ENCODE measurements around the gene TCP11L2. TPM values are rescaled to one million over a fixed set of nuclear protein-coding genes. Genes with fewer than 3 reads are reported as not detected.

The TCP11L2 gene
- total and polyA plus RNA-seq, 4 donors: 2.5 to 98.1 (median 5.9) TPM

DNA sequence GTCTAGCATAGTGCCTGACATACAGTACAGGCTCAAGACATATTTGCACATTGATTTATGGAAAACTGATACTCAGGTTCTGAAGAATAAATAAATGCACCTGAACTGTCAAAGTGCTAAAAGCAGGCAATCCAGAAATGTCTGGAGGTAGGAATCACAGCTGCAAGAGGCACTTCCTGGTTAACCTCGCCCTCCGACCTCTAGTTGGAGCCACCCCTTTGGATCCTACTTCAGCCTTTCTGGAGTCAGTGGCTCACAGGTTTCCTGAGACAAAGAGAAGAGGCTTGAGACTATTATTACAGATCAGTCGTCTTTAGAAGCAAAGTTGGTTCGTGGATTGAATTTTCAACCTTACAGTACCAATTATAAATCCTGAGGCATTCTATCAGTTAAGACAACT lies 13.0 kb downstream of the TCP11L2 start:
- 91% methylated on average over 4 of the region's 4 CpGs for WGBS
- Histone ChIP-seq H3K4me1 (ENCODE audit: control insufficient read depth in 4 of 4, insufficient read depth in 4 of 4, low read length in 3 of 4) (peaks cover 0 to 5% (median 0%) of the 10 kb centered on the region in 4 donors), H3K27me3 (ENCODE audit: control insufficient read depth in 4 of 4, insufficient read depth in 4 of 4, low read length in 3 of 4) (no peaks in the 10 kb centered on the region), H3K4me3 (ENCODE audit: low read depth in 1 of 3, low read length in 3 of 3) (no peak overlapping the region), H3K27ac (ENCODE audit: low read depth in 1 of 2, low read length in 2 of 2) (no peak overlapping the region), H3K9me3 (ENCODE audit: control insufficient read depth in 4 of 4, low read length in 3 of 4) (no peaks in the 10 kb centered on the region), H3K9ac (ENCODE audit: low read depth in 1 of 2, low read length in 2 of 2) (no peak overlapping the region), H3K36me3 (ENCODE audit: control insufficient read depth in 4 of 4, insufficient read depth in 3 of 4, low read depth in 1 of 4, low read length in 3 of 4) (peaks cover 4 to 16% (median 13%) of the 10 kb centered on the region in 4 donors)
- DNase-seq (ENCODE audit: low spot score): no peak
- TF ChIP-seq, protein P1, sequence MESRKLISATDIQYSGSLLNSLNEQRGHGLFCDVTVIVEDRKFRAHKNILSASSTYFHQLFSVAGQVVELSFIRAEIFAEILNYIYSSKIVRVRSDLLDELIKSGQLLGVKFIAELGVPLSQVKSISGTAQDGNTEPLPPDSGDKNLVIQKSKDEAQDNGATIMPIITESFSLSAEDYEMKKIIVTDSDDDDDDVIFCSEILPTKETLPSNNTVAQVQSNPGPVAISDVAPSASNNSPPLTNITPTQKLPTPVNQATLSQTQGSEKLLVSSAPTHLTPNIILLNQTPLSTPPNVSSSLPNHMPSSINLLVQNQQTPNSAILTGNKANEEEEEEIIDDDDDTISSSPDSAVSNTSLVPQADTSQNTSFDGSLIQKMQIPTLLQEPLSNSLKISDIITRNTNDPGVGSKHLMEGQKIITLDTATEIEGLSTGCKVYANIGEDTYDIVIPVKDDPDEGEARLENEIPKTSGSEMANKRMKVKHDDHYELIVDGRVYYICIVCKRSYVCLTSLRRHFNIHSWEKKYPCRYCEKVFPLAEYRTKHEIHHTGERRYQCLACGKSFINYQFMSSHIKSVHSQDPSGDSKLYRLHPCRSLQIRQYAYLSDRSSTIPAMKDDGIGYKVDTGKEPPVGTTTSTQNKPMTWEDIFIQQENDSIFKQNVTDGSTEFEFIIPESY (IDR thresholded peaks at IDR 0.05): no peak
- TF ChIP-seq EGR1 (IDR thresholded peaks at IDR 0.05; ENCODE audit: low read depth in 2 of 2) (no peak), NR2F2 (IDR thresholded peaks at IDR 0.05) (no peak), RXRA (IDR thresholded peaks at IDR 0.05) (no peak), JUND (IDR thresholded peaks at IDR 0.05) (no peak)
- TF ChIP-seq, protein P2, sequence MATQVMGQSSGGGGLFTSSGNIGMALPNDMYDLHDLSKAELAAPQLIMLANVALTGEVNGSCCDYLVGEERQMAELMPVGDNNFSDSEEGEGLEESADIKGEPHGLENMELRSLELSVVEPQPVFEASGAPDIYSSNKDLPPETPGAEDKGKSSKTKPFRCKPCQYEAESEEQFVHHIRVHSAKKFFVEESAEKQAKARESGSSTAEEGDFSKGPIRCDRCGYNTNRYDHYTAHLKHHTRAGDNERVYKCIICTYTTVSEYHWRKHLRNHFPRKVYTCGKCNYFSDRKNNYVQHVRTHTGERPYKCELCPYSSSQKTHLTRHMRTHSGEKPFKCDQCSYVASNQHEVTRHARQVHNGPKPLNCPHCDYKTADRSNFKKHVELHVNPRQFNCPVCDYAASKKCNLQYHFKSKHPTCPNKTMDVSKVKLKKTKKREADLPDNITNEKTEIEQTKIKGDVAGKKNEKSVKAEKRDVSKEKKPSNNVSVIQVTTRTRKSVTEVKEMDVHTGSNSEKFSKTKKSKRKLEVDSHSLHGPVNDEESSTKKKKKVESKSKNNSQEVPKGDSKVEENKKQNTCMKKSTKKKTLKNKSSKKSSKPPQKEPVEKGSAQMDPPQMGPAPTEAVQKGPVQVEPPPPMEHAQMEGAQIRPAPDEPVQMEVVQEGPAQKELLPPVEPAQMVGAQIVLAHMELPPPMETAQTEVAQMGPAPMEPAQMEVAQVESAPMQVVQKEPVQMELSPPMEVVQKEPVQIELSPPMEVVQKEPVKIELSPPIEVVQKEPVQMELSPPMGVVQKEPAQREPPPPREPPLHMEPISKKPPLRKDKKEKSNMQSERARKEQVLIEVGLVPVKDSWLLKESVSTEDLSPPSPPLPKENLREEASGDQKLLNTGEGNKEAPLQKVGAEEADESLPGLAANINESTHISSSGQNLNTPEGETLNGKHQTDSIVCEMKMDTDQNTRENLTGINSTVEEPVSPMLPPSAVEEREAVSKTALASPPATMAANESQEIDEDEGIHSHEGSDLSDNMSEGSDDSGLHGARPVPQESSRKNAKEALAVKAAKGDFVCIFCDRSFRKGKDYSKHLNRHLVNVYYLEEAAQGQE (IDR thresholded peaks at IDR 0.05): no peak

DNA sequence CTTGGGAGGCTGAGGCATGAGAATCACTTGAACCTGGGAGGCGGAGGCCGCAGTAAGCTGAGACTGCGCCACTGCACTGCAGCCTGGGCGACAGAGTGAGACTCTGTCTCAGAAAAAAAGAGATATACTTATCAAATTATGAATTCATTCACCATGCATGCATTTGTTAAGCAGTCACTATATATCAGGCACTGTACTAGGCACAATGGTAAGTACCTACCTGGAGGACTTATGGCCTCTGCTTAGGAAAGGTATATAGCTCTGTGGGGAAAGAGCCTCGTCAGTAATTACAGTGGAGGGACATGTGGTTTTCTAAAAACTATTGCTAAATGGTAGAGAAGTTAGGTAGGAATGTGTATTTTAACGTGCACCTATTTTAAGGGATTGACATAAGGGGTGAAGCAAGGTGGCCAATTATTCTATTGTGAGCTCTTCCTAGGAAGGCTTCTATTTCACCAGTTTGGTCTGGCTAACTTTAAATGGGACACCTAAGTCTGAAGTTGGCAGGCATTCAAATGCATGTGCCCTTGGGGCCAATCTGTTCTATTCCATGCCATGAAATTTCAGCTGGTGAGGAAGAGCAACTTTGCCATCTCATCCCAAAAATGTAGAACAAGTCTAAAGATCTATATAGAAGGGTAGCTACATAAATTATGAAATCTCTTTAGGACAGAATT lies 15.0 kb downstream of the TCP11L2 start:
- no peak for DNase-seq (ENCODE audit: low spot score)
- TF ChIP-seq, protein P1 (IDR thresholded peaks at IDR 0.05): no peak
- TF ChIP-seq, protein P3, sequence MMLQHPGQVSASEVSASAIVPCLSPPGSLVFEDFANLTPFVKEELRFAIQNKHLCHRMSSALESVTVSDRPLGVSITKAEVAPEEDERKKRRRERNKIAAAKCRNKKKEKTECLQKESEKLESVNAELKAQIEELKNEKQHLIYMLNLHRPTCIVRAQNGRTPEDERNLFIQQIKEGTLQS (IDR thresholded peaks at IDR 0.05): no peak
- no peak for TF ChIP-seq TAF1 (conservative IDR thresholded peaks at IDR 0.05)
- no peak for TF ChIP-seq FOXA1 (IDR thresholded peaks at IDR 0.05)
- TF ChIP-seq SP1 (IDR thresholded peaks at IDR 0.05): no peak
- WGBS: 95% methylated on average over 6 of the region's 6 CpGs
- Histone ChIP-seq H3K36me3 (ENCODE audit: control insufficient read depth in 4 of 4, insufficient read depth in 3 of 4, low read depth in 1 of 4, low read length in 3 of 4) (peaks cover 4 to 22% (median 19%) of the 10 kb centered on the region in 4 donors), H3K9me3 (ENCODE audit: control insufficient read depth in 4 of 4, low read length in 3 of 4) (no peaks in the 10 kb centered on the region), H3K4me1 (ENCODE audit: control insufficient read depth in 4 of 4, insufficient read depth in 4 of 4, low read length in 3 of 4) (peaks cover 0 to 5% (median 0%) of the 10 kb centered on the region in 4 donors), H3K4me3 (ENCODE audit: low read depth in 1 of 3, low read length in 3 of 3) (no peak overlapping the region), H3K27ac (ENCODE audit: low read depth in 1 of 2, low read length in 2 of 2) (no peak overlapping the region), H3K27me3 (ENCODE audit: control insufficient read depth in 4 of 4, insufficient read depth in 4 of 4, low read length in 3 of 4) (no peaks in the 10 kb centered on the region), H3K9ac (ENCODE audit: low read depth in 1 of 2, low read length in 2 of 2) (no peak overlapping the region)

Data from liver (tissue), 9 donors.